CD8-positive, alpha-beta memory T cell (primary cell): ENCODE results near the gene GCLM. TPM values are rescaled to one million over a fixed set of nuclear protein-coding genes. Genes with fewer than 3 reads are reported as not detected.
"Not testable (repeated sequence)": the region's sequence is repeated elsewhere in the genome, so short reads cannot be mapped to it uniquely, and the experiment has no call there.

Source experiments
- CTCF ChIA-PET: fragments of 350-600 bp; sonication (Branson Sonifier 250); formaldehyde crosslinking; loops from one replicate; lab custom pipeline; 2021; ENCODE audit warnings: antibody characterized with exemption; lab: Charles Lee
- POLR2A ChIA-PET: fragments of 350-600 bp; sonication (Branson Sonifier 250); formaldehyde crosslinking; loops from one replicate; lab custom pipeline; 2021; ENCODE audit warnings: antibody characterized with exemption; lab: Charles Lee
- DNase-seq, 5 donors: peaks; one replicate each; pipeline versions ENCODE4 v3.0.0 to v3.0.0-alpha.2; 2020 to 2022; ENCODE audit warnings: mixed read lengths in 1 of 5
- H3K27ac ChIP-seq: one replicate; pipeline ENCODE4 v1.7.0; 2013; ENCODE audit warnings: low read depth, mild to moderate bottlenecking, low read length, moderate library complexity
- H3K27me3 ChIP-seq: 2 replicates; pipeline ENCODE4 v1.7.0; 2013; ENCODE audit warnings: low read length, mild to moderate bottlenecking; ENCODE audit not compliant: insufficient read depth, poor library complexity, severe bottlenecking
- H3K36me3 ChIP-seq: 2 replicates; pipeline ENCODE4 v1.7.0; 2013; ENCODE audit warnings: mild to moderate bottlenecking, low read length, moderate library complexity; ENCODE audit not compliant: insufficient read depth
- H3K4me1 ChIP-seq: 2 replicates; pipeline ENCODE4 v1.7.0; 2013; ENCODE audit warnings: mild to moderate bottlenecking, low read length, moderate library complexity; ENCODE audit not compliant: insufficient read depth
- H3K4me3 ChIP-seq: 2 replicates; pipeline ENCODE4 v1.7.0; 2013; ENCODE audit warnings: mild to moderate bottlenecking, low read length
- H3K9me3 ChIP-seq: 2 replicates; pipeline ENCODE4 v1.7.0; 2013; ENCODE audit warnings: mild to moderate bottlenecking, low read length
- H3K27ac Mint-ChIP-seq, 8 donors: one replicate each; pipeline ENCODE4 v1.8.0; 2020 to 2021; ENCODE audit warnings: mixed read lengths in 8 of 8, mild to moderate bottlenecking in 6 of 8, inconsistent platforms in 3 of 8, moderate library complexity in 3 of 8
- H3K27me3 Mint-ChIP-seq, 2 donors: one replicate each; pipeline ENCODE4 v1.8.0; 2020 to 2021; ENCODE audit warnings: mixed read lengths in 2 of 2, mild to moderate bottlenecking in 1 of 2, moderate library complexity in 1 of 2
- H3K36me3 Mint-ChIP-seq, 3 donors: one replicate each; pipeline ENCODE4 v1.8.0; 2020 to 2021; ENCODE audit warnings: mixed read lengths in 3 of 3, inconsistent platforms in 1 of 3, mild to moderate bottlenecking in 1 of 3
- H3K4me1 Mint-ChIP-seq, 3 donors: one replicate each; pipeline ENCODE4 v1.8.0; 2020 to 2021; ENCODE audit warnings: mixed read lengths in 3 of 3, inconsistent platforms in 1 of 3, mild to moderate bottlenecking in 1 of 3
- H3K4me3 Mint-ChIP-seq, 7 donors: one replicate each; pipeline ENCODE4 v1.8.0; 2020 to 2021; ENCODE audit warnings: mixed read lengths in 7 of 7, mild to moderate bottlenecking in 6 of 7, moderate library complexity in 4 of 7, inconsistent platforms in 2 of 7
- H3K9me3 Mint-ChIP-seq, 5 donors: one replicate each; pipeline ENCODE4 v1.8.0; 2020 to 2022; ENCODE audit warnings: mixed read lengths in 5 of 5, mild to moderate bottlenecking in 3 of 5, moderate library complexity in 2 of 5, inconsistent platforms in 1 of 5
- polyA plus RNA-seq: library from polyadenylated mRNA; unstranded; fragments of 300-500 nt; fragmentation: Illumina TruSeq; gene quantifications from one replicate; pipeline ENCODE4 v1.2.3, GENCODE V29; 2021
- total RNA-seq, 2 experiments: library from RNA; stranded (reverse); gene quantifications; one replicate each; pipeline ENCODE4 v1.2.3, GENCODE V29; 2021

The GCLM gene
- total and polyA plus RNA-seq, 3 experiments from 2014 or later = 24.6 to 36.1 (median 24.8) TPM

- no peaks in the 10 kb centered on the region for H3K36me3 ChIP-seq
- peaks cover 0 to 9% (median 0%) of the 10 kb centered on the region in 3 donors for H3K36me3 Mint-ChIP-seq
- no peak overlapping the region for H3K4me3 ChIP-seq
- H3K9me3 ChIP-seq = no peaks in the 10 kb centered on the region
- peaks cover 20 to 35% (median 23%) of the 10 kb centered on the region in 3 donors for H3K4me1 Mint-ChIP-seq
- no peak overlapping the region for H3K27ac ChIP-seq
- H3K9me3 Mint-ChIP-seq = peaks cover 0 to 4% (median 3%) of the 10 kb centered on the region in 5 donors
- no peak overlapping the region for H3K4me3 Mint-ChIP-seq
- ChIA-PET POLR2A (no interaction called here), CTCF (interaction anchor here (0.9 to 2.3 kb wide), 3 partner anchors 21 to 221 kb away, joined by 4 to 6 read pairs (median 5); no protein-coding TSS in a partner anchor)
- H3K27ac Mint-ChIP-seq = no peak overlapping the region
- H3K4me1 ChIP-seq = no peaks in the 10 kb centered on the region
- H3K27me3 Mint-ChIP-seq = peaks cover 13 to 18% of the 10 kb centered on the region in 2 donors
- no peak for DNase-seq
- H3K27me3 ChIP-seq = peaks cover 6% of the 10 kb centered on the region
These were observed 57.4 kb downstream of the GCLM start for GRCh38 chr1:93851878-93852277.

DNA sequence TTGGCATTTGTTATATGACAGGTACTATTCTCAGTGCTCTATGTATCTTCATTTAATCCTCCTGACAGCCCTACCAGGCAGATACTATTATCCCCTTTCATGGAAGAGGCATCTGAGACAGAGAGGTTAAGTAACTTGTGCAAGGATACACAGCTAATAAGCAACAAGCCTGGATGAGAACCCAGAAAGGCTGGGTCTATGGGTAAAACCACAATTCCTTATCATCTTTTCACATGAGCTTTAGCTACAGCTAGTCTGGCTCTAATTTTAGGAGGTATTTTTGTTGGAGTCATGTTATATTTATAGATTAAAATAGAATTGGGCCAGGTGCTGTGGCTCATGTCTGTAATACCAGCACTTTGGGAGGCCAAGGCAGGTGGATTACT lies 57.9 kb downstream of the GCLM start:
- H3K4me1 ChIP-seq = no peaks in the 10 kb centered on the region
- DNase-seq = no peak
- no peaks in the 10 kb centered on the region for H3K9me3 ChIP-seq
- Mint-ChIP-seq H3K4me3 (no peak overlapping the region), H3K36me3 (peaks cover 0 to 12% (median 0%) of the 10 kb centered on the region in 3 donors), H3K27ac (peak overlapping the region in 1 of 8 donors; percentile 79), H3K9me3 (peaks cover 0 to 4% (median 3%) of the 10 kb centered on the region in 5 donors), H3K4me1 (peaks cover 20 to 35% (median 23%) of the 10 kb centered on the region in 3 donors), H3K27me3 (peaks cover 15 to 17% of the 10 kb centered on the region in 2 donors)
- H3K4me3 ChIP-seq = no peak overlapping the region
- CTCF ChIA-PET = interaction anchor here (0.8 to 2.3 kb wide), 5 partner anchors 8 to 222 kb away, joined by 3 to 6 read pairs (median 5); no protein-coding TSS in a partner anchor
- H3K27me3 ChIP-seq = peaks cover 6% of the 10 kb centered on the region
- H3K27ac ChIP-seq = no peak overlapping the region
- POLR2A ChIA-PET = no interaction called here
- no peaks in the 10 kb centered on the region for H3K36me3 ChIP-seq

GRCh38 chr1:93850687-93851326 lies 58.4 kb downstream of the GCLM start:
- not testable (repeated sequence) for H3K27ac ChIP-seq, H3K4me3 ChIP-seq, H3K9me3 ChIP-seq, H3K27me3 ChIP-seq, H3K4me1 ChIP-seq, H3K36me3 ChIP-seq, H3K9me3 Mint-ChIP-seq
- Mint-ChIP-seq H3K4me1 (peaks cover 24 to 38% (median 27%) of the 10 kb centered on the region in 3 donors), H3K27me3 (peaks cover 15 to 17% of the 10 kb centered on the region in 2 donors), H3K4me3 (peak overlapping the region in 3 of 7 donors; percentile 38 to 83 (median 65)), H3K27ac (peak overlapping the region in 3 of 8 donors; percentile 19 to 79 (median 72)), H3K36me3 (peaks cover 0 to 17% (median 0%) of the 10 kb centered on the region in 3 donors)
- ChIA-PET CTCF (interaction anchor here (0.8 to 2.3 kb wide), 5 partner anchors 9 to 222 kb away, joined by 3 to 6 read pairs (median 5); no protein-coding TSS in a partner anchor), POLR2A (interaction anchor here (0.6 kb wide), 1 partner anchor 876 kb away, joined by 3 read pairs; no protein-coding TSS in a partner anchor)
- peak; percentile 22 to 65 (median 44) for DNase-seq

DNA sequence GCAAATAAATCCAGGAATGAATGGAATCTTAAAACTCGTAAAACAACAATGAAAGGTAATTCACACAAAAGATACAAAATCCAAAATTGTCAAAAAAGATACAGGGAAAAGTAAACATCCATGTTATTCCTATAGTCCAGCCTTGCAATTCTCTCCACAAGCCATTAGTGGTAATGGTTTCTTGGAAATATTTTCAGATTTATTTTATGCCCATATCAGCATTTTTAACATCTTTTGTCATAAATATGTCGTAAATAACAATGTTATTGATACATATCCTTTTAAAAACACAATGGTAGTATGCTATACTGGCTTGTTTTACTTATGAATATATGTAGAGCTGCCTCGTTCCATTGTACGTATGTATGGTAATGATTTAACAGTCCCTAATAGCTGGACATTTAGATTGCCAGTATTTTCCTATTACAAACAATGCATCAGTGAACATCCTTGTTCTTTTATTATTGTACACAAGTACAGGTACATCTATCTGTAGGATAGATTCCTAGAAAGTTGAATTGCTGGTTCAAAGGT lies 60.8 kb downstream of the GCLM start:
- Histone ChIP-seq H3K27me3 (no peaks in the 10 kb centered on the region), H3K36me3 (no peaks in the 10 kb centered on the region), H3K4me3 (peak overlapping the region; percentile 51), H3K27ac (peak overlapping the region; percentile 85), H3K9me3 (no peaks in the 10 kb centered on the region), H3K4me1 (peaks cover 18% of the 10 kb centered on the region)
- H3K4me3 Mint-ChIP-seq = peak overlapping the region; percentile 89 to 100 (median 96)
- H3K9me3 Mint-ChIP-seq = peaks cover 0 to 4% (median 3%) of the 10 kb centered on the region in 5 donors
- H3K4me1 Mint-ChIP-seq = peaks cover 30 to 42% (median 34%) of the 10 kb centered on the region in 3 donors
- CTCF ChIA-PET = interaction anchor here (1.1 to 3.2 kb wide), 3 partner anchors 48 to 219 kb away, joined by 5 to 10 read pairs (median 9); partner anchors contain the start of gene GCLM
- peak overlapping the region; percentile 93 to 100 (median 98) for H3K27ac Mint-ChIP-seq
- peaks cover 0 to 17% (median 0%) of the 10 kb centered on the region in 3 donors for H3K36me3 Mint-ChIP-seq
- peaks cover 4 to 10% of the 10 kb centered on the region in 2 donors for H3K27me3 Mint-ChIP-seq
- POLR2A ChIA-PET = interaction anchor here (1.2 kb wide), 1 partner anchor 30 kb away, joined by 3 read pairs; the partner anchor contains the start of gene DNTTIP2
- no peak for DNase-seq

- Histone ChIP-seq H3K36me3 (no peaks in the 10 kb centered on the region), H3K4me1 (peaks cover 18% of the 10 kb centered on the region), H3K4me3 (peak overlapping the region; percentile 51), H3K27me3 (no peaks in the 10 kb centered on the region), H3K9me3 (no peaks in the 10 kb centered on the region), H3K27ac (peak overlapping the region; percentile 85)
- Mint-ChIP-seq H3K27me3 (peaks cover 1 to 10% of the 10 kb centered on the region in 2 donors), H3K36me3 (peaks cover 0 to 17% (median 0%) of the 10 kb centered on the region in 3 donors), H3K4me1 (peaks cover 30 to 42% (median 34%) of the 10 kb centered on the region in 3 donors), H3K27ac (peak overlapping the region; percentile 93 to 100 (median 98)), H3K9me3 (peaks cover 0 to 4% (median 3%) of the 10 kb centered on the region in 5 donors), H3K4me3 (peak overlapping the region; percentile 89 to 100 (median 96))
- POLR2A ChIA-PET = interaction anchor here (0.7 to 1.2 kb wide), 3 partner anchors 31 to 667 kb away, joined by 3 to 5 read pairs (median 3); partner anchors contain the start of gene DNTTIP2
- peak; percentile 59 to 84 (median 72) for DNase-seq
- CTCF ChIA-PET = interaction anchor here (0.6 to 3.2 kb wide), 5 partner anchors 49 to 543 kb away, joined by 3 to 10 read pairs (median 5); partner anchors contain the start of gene GCLM
These were observed 61.4 kb downstream of the GCLM start for GRCh38 chr1:93847811-93848288.

- Histone ChIP-seq H3K27me3 (no peaks in the 10 kb centered on the region), H3K36me3 (no peaks in the 10 kb centered on the region), H3K4me3 (peak overlapping the region; percentile 51), H3K9me3 (no peaks in the 10 kb centered on the region), H3K4me1 (peaks cover 18% of the 10 kb centered on the region), H3K27ac (peak overlapping the region; percentile 85)
- peak; percentile 82 to 94 (median 90) for DNase-seq
- Mint-ChIP-seq H3K9me3 (peaks cover 0 to 4% (median 3%) of the 10 kb centered on the region in 5 donors), H3K27ac (peak overlapping the region; percentile 93 to 100 (median 98)), H3K27me3 (peaks cover 0 to 10% of the 10 kb centered on the region in 2 donors), H3K4me1 (peaks cover 30 to 42% (median 34%) of the 10 kb centered on the region in 3 donors), H3K4me3 (peak overlapping the region; percentile 89 to 100 (median 96)), H3K36me3 (peaks cover 0 to 17% (median 1%) of the 10 kb centered on the region in 3 donors)
- POLR2A ChIA-PET = interaction anchor here (0.6 to 1.7 kb wide), 7 partner anchors 30 to 1015 kb away, joined by 3 to 16 read pairs (median 5); partner anchors contain the start of genes DNTTIP2, GCLM and RPL5
- CTCF ChIA-PET = interaction anchor here (0.6 to 5.3 kb wide), 15 partner anchors 10 to 542 kb away, joined by 3 to 77 read pairs (median 5); partner anchors contain the start of gene GCLM
These were observed 62.0 kb downstream of the GCLM start for GRCh38 chr1:93846992-93847810.
